Fibroblast of skin of back (primary cell): ENCODE data around the gene SDCCAG8.
A peak's percentile ranks its signal among the peaks of the same experiment; 100 is the strongest.

Experiments used
- DNase-seq: peaks from one replicate; pipeline ENCODE4 v3.0.0-alpha.2; 2013

Gene SDCCAG8

GRCh38 chr1:243422362-243422761 lies 166.5 kb downstream of the SDCCAG8 start:
- no peak for DNase-seq

GRCh38 chr1:243428084-243428483 lies 172.2 kb downstream of the SDCCAG8 start:
- no peak for DNase-seq

GRCh38 chr1:243428617-243429342 lies 172.9 kb downstream of the SDCCAG8 start:
- no peak for DNase-seq

- DNase-seq = no peak
Observed at GRCh38 chr1:243431591-243431990, 175.8 kb downstream of the SDCCAG8 start.

GRCh38 chr1:243432136-243432535 lies 176.3 kb downstream of the SDCCAG8 start:
- DNase-seq = no peak

- peak; percentile 17 for DNase-seq
Observed at GRCh38 chr1:243433737-243434370, 178.0 kb downstream of the SDCCAG8 start.

- no peak for DNase-seq
Observed at GRCh38 chr1:243434594-243434993, 178.8 kb downstream of the SDCCAG8 start.

GRCh38 chr1:243435836-243436235 lies 180.0 kb downstream of the SDCCAG8 start:
- DNase-seq = no peak

GRCh38 chr1:243438146-243438545 lies 182.3 kb downstream of the SDCCAG8 start:
- DNase-seq = no peak

- peak; percentile 10 for DNase-seq
Observed at GRCh38 chr1:243438815-243439214, 183.0 kb downstream of the SDCCAG8 start.

GRCh38 chr1:243440406-243440805 lies 184.6 kb downstream of the SDCCAG8 start:
- no peak for DNase-seq

- DNase-seq = no peak
Observed at GRCh38 chr1:243441601-243442000, 185.8 kb downstream of the SDCCAG8 start.

GRCh38 chr1:243443557-243443956 lies 187.7 kb downstream of the SDCCAG8 start:
- no peak for DNase-seq

- DNase-seq = peak; percentile 6
Observed at GRCh38 chr1:243447347-243447746, 191.5 kb downstream of the SDCCAG8 start.

- DNase-seq = no peak
Observed at GRCh38 chr1:243447844-243448243, 192.0 kb downstream of the SDCCAG8 start.

- no peak for DNase-seq
Observed at GRCh38 chr1:243449373-243449772, 193.5 kb downstream of the SDCCAG8 start.

GRCh38 chr1:243452092-243452491 lies 196.3 kb downstream of the SDCCAG8 start:
- DNase-seq = no peak

- no peak for DNase-seq
Observed at GRCh38 chr1:243454328-243454997, 198.6 kb downstream of the SDCCAG8 start.

GRCh38 chr1:243455760-243456651 lies 200.2 kb downstream of the SDCCAG8 start:
- DNase-seq = no peak

- DNase-seq = no peak
Observed at GRCh38 chr1:243457363-243457982, 201.6 kb downstream of the SDCCAG8 start.

GRCh38 chr1:243459059-243459458 lies 203.2 kb downstream of the SDCCAG8 start:
- no peak for DNase-seq

GRCh38 chr1:243461700-243462099 lies 205.9 kb downstream of the SDCCAG8 start:
- no peak for DNase-seq
